HG03196 (cell line): ENCODE results near the gene KRTAP10-4.
"Not testable (repeated sequence)": the region's sequence is repeated elsewhere in the genome, so short reads cannot be mapped to it uniquely, and the experiment has no call there.

ENCODE experiments used
- ATAC-seq: cut with Tn5 transposase; IDR thresholded peaks from one replicate; pipeline ENCODE4 v1.9.1; 2021; ENCODE audit not compliant: unreplicated experiment

KRTAP10-4 gene

GRCh38 chr21:44556879-44557278 is 16.6 kb upstream of the KRTAP10-4 start:
- ATAC-seq: no peak

DNA sequence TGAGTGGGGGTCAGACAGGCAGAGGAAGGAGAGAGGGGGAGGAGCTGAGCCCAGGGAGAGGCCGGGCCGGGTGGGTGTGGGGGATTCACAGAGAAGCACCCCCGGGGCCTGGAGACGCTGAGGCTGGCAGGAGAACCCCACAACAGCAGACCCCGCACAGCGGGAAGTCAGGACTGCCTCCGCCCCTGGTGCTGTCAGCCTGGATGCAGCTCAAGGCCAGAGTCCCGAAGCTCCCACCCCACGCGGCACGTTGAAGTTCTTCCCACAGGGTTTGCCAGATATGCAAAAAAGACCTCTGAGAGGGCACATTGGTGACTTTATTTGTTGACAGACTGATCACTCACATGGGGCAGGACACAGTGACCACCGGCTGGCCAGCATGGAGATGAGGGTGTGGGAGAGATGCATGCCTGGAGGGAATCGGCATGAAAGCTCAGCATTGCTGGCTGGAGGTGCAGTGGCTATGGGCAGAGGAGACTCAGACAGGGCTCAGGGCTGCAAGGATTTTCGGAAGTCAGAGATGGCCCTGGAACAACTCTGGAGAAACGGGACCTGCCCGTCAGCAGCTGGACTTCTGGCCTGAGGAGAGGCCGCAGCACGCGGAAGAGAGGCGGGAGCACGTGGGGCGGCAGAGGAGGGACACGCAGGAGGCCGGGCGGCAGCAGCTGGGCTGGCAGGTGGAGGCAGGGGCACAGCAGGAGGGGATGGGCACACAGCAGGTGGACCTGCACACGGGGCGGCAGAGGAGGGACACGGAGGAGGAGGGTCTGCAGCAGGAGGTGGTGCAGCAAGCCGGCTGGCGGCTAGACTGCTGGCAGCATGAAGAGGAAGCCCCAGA is 15.8 kb upstream of the KRTAP10-4 start:
- ATAC-seq: no peak

- ATAC-seq: not testable (repeated sequence)
Measured at GRCh38 chr21:44558329-44558675, 15.2 kb upstream of the KRTAP10-4 start.

- ATAC-seq: no peak
Measured at GRCh38 chr21:44558695-44559094, 14.8 kb upstream of the KRTAP10-4 start, which contains the start of gene KRTAP10-3. TSS of gene KRTAP10-3 (minus strand) at chr21:44558795. CDS start at chr21:44558715, 80 bp downstream.

- no peak for ATAC-seq
Measured at GRCh38 chr21:44564099-44564498, 9.4 kb upstream of the KRTAP10-4 start.

DNA sequence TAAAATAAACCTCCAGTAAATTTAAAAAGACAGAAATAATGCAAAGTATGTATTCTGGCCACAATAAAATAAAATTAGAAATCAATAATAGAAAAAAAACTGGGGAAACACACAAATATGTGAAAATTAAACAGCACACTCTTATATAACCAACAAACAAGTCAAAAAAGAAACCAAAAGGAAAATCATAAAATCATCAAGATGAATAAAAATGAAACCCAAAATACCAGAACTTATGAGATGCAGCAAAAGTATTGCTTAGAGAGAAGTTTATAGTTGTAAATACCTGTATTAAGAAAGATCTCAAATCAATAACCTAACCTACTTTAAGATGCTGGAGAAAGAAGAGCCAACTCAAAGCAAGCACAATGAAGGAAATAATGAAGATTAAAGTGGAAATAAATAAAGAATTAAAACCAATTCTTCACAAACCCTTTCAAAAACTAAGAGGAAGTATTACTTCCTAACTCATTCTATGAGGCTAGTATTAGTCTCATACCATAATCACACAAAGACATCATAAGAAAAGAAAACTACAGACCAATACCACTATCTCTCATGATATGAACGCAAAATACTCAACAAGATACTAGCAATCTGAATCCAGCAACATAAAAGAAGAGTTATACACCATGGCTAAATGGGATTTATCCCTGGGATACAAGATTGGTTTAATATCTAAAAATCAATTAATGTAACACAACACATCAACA is 8.5 kb upstream of the KRTAP10-4 start:
- ATAC-seq: no peak

- no peak for ATAC-seq
Measured at GRCh38 chr21:44566403-44566802, 7.1 kb upstream of the KRTAP10-4 start.

- no peak for ATAC-seq
Measured at GRCh38 chr21:44567481-44568171, 5.9 kb upstream of the KRTAP10-4 start.

- no peak for ATAC-seq
Measured at GRCh38 chr21:44568261-44568660, 5.3 kb upstream of the KRTAP10-4 start.

DNA sequence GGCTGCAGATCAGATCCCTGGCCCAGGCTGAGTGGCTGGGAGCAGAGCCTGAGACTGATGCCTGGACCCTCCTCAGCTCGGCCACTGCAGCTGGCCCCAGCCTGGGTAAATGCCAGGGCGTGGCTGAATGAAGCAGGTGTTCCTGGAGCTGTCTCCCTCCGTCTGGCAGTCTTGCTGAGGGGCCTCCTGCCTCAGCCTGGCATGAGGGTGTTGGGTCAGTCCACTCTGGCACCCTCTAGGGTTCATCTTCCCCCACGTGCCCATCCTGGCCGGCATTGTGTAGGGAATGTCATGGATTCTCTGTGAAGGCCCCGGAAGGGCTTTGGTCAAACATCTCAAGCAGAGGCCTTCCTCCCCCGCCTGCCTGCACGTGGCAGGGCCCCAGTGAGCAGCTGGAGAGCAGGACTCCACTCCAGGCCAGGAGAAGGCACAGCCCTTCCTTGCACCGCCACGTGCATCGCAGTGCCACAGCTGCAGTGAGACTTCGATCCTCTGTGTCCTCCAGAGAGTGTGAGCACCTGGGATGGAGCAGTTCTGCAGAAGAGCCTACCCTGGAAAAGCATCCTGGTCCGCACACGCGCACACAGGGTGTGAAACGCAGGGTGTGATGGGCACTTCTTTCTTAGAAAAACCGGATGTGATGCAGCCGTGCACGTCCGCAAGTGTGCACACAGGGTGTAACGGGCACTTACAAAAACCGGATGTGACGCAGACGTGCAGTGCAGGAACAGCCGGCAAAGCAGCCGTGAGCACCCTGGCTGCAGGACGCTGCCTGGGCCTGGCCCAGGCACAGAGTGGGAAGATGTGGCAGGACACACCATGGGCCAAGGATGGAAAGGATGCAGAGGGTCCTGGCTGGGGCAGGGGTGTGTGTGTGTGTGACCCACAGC is 4.6 kb upstream of the KRTAP10-4 start:
- ATAC-seq: no peak

GRCh38 chr21:44569861-44570517 is 3.5 kb upstream of the KRTAP10-4 start:
- ATAC-seq: no peak

- ATAC-seq: no peak
Measured at GRCh38 chr21:44571296-44571695, 2.2 kb upstream of the KRTAP10-4 start.

GRCh38 chr21:44571844-44572782 is 1.4 kb upstream of the KRTAP10-4 start:
- ATAC-seq: no peak

DNA sequence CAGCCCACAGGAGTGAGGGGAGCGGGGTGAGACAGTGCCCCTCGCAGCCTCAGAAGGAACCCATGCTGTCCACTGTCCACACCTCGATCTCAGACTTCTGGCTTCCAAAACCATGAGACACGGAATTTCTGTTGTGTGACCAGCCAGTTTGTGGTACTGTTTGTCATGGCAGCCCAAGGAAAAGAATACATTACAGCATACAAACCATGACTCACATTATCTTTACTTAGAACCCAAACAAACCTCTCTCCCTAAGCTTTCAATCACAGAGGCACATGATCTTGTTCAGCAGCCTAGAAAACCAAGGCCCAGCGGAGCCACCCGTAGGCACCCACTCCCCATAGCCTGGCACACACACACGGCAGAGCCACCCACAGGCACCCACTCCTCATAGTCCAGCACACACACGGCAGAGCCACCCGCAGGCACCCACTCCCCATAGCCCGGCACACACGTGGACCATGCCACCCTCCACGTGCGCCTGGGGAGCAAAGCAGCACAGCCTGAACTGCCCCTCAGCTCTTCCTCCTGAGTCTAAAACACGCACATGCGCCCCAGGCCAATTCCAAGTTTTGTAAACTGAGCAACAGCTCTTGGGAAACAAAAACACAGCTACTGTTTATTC is 458 bp upstream of the KRTAP10-4 start:
- ATAC-seq: no peak

GRCh38 chr21:44574457-44575306 is 1.2 kb downstream of the KRTAP10-4 start:
- ATAC-seq: no peak

GRCh38 chr21:44575307-44576024 is 1.9 kb downstream of the KRTAP10-4 start:
- ATAC-seq: no peak

DNA sequence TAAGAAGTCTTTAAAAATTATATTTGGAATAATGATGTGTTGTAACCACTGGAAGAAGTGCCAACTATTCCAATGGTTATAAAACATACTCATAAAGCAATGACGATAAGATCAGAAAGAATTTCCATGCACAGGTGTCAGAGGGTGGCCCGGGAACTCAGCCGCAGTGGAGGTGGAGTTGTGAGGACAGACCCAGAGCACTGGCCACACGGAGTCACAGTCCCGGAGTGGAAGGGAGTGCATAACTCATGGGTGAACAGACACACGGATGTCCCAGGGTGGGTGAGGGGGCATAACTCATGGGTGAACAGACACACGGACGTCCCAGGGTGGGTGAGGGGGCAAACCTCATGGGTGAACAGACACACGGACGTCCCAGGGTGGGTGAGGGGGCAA is 2.5 kb downstream of the KRTAP10-4 start:
- no peak for ATAC-seq
